HepG2 (cell line): ENCODE measurements around the gene ACBD7. TPM values are rescaled to one million over a fixed set of nuclear protein-coding genes. Genes with fewer than 3 reads are reported as not detected.

ENCODE experiments used
- AHR ChIP-seq: IDR thresholded peaks from 2 replicates; pipeline ENCODE4 v1.6.1; 2018; ENCODE audit warnings: missing genetic modification reagents, missing compliant biosample characterization
- BRD4 ChIP-seq: sonication (generic); formaldehyde crosslinking; IDR thresholded peaks from 2 replicates; pipeline ENCODE4 v1.4.0; 2020; ENCODE audit warnings: missing genetic modification reagents
- BRF2 ChIP-seq: sonication (generic); formaldehyde crosslinking; IDR thresholded peaks from 2 replicates; pipeline ENCODE4 v1.8.1; 2022; ENCODE audit warnings: mild to moderate bottlenecking, missing genetic modification reagents
- IRX3 ChIP-seq: sonication (generic); formaldehyde crosslinking; IDR thresholded peaks from 2 replicates; pipeline ENCODE4 v1.8.1; 2023; ENCODE audit warnings: mild to moderate bottlenecking, low read depth, missing genetic modification reagents, borderline replicate concordance
- MXI1 ChIP-seq: IDR thresholded peaks from 3 replicates; pipeline ENCODE4 v1.6.1; 2012; ENCODE audit warnings: low read depth, low read length, inconsistent platforms, borderline replicate concordance
- NCOR1 ChIP-seq: fragments of 200-600 bp; sonication (generic); IDR thresholded peaks from 2 replicates; pipeline ENCODE4 v1.7.0; 2017; ENCODE audit warnings: antibody characterized with exemption, low read length, borderline replicate concordance
- PLRG1 ChIP-seq: fragments of 450-650 bp; conservative IDR thresholded peaks from 2 replicates; pipeline ENCODE4 v1.6.1; 2016
- SAP130 ChIP-seq: IDR thresholded peaks from 2 replicates; pipeline ENCODE4 v1.6.1; 2016; ENCODE audit warnings: low read depth
- SOX6 ChIP-seq, 2 experiments: fragments of 450-650 bp in 1 of 2; sonication (generic) in 1 of 2; formaldehyde crosslinking in 1 of 2; IDR thresholded peaks; 2 replicates each; pipeline versions ENCODE4 v1.4.0 to v1.6.1; 2017 to 2020; ENCODE audit warnings: antibody characterized with exemption in 1 of 2, mild to moderate bottlenecking in 1 of 2, missing genetic modification reagents in 1 of 2
- TOPORS ChIP-seq: sonication (generic); formaldehyde crosslinking; IDR thresholded peaks from 2 replicates; pipeline ENCODE4 v1.8.0; 2023; ENCODE audit warnings: mild to moderate bottlenecking, missing genetic modification reagents
- U2AF1 ChIP-seq: fragments of 200-400 bp; formaldehyde crosslinking; optimal IDR thresholded peaks from 2 replicates; pipeline ENCODE3; 2017; ENCODE audit warnings: mild to moderate bottlenecking, low read depth, low read length
- ZNF513 ChIP-seq: sonication (generic); formaldehyde crosslinking; conservative IDR thresholded peaks from 2 replicates; pipeline ENCODE4 v1.5.0; 2020; ENCODE audit warnings: missing genetic modification reagents
- ZNF652 ChIP-seq: IDR thresholded peaks from 2 replicates; pipeline ENCODE4 v1.6.1; 2016; ENCODE audit warnings: low read depth, borderline replicate concordance
- ZNF720 ChIP-seq: sonication (generic); formaldehyde crosslinking; IDR thresholded peaks from 2 replicates; pipeline ENCODE4 v1.4.0; 2020; ENCODE audit warnings: missing genetic modification reagents
- ZNF773 ChIP-seq: sonication (generic); formaldehyde crosslinking; IDR thresholded peaks from 2 replicates; pipeline ENCODE4 v1.4.0; 2020; ENCODE audit warnings: missing genetic modification reagents, borderline replicate concordance
- ZNF780A ChIP-seq: sonication (generic); formaldehyde crosslinking; IDR thresholded peaks from 2 replicates; pipeline ENCODE4 v1.8.0; 2022; ENCODE audit warnings: mild to moderate bottlenecking, missing genetic modification reagents, moderate library complexity
- ZNF83 ChIP-seq: sonication (generic); formaldehyde crosslinking; IDR thresholded peaks from 2 replicates; pipeline ENCODE4 v1.4.0; 2020; ENCODE audit warnings: missing genetic modification reagents, mild to moderate bottlenecking, borderline replicate concordance
- polyA plus RNA-seq, 8 experiments: library from polyadenylated mRNA; depleted of rRNA in 3 of 8; stranded (reverse) in 7 of 8; unstranded in 1 of 8; fragments of >200 nt; fragmentation: Illumina TruSeq in 4 of 8; extraction: Trizol in 4 of 8; gene quantifications; 2 replicates each; pipeline versions ENCODE4 v1.2.1 to v1.2.3, GENCODE V29; 2011 to 2016; ENCODE audit warnings: low read depth in 4 of 8, missing spikeins in 1 of 8, mixed read lengths in 1 of 8; ENCODE audit not compliant: insufficient read depth in 1 of 8
- total RNA-seq, 5 experiments: library from RNA; depleted of rRNA; stranded (reverse); fragments of >200 nt; fragmentation: Illumina TruSeq; extraction: Trizol; gene quantifications; 2 replicates each; pipeline ENCODE4 v1.2.3, GENCODE V29; 2016; ENCODE audit warnings: low read depth in 1 of 5
- TF ChIP-seq, protein P1 (sequence below): sonication (generic); formaldehyde crosslinking; IDR thresholded peaks from 2 replicates; pipeline ENCODE4 v1.4.0; 2020; ENCODE audit warnings: missing genetic modification reagents
- TF ChIP-seq, protein P2 (sequence below), 2 experiments: sonication (generic) in 1 of 2; formaldehyde crosslinking in 1 of 2; IDR thresholded peaks; 2 replicates each; pipeline versions ENCODE4 v1.5.1 to v1.6.1; 2011 to 2020; ENCODE audit warnings: borderline replicate concordance in 1 of 2, low read depth in 1 of 2, low read length in 1 of 2, mild to moderate bottlenecking in 1 of 2, missing genetic modification reagents in 1 of 2, moderate library complexity in 1 of 2

Gene ACBD7
- total and polyA plus RNA-seq, 2 of the 13 experiments (the other 11 are each of a cell fraction or from before 2014, with no cell fraction given), result 1.4 to 2.6 TPM

GRCh38 chr10:15106352-15107013 lies 17.9 kb upstream of the ACBD7 start (continued):
- TF ChIP-seq, protein P1, sequence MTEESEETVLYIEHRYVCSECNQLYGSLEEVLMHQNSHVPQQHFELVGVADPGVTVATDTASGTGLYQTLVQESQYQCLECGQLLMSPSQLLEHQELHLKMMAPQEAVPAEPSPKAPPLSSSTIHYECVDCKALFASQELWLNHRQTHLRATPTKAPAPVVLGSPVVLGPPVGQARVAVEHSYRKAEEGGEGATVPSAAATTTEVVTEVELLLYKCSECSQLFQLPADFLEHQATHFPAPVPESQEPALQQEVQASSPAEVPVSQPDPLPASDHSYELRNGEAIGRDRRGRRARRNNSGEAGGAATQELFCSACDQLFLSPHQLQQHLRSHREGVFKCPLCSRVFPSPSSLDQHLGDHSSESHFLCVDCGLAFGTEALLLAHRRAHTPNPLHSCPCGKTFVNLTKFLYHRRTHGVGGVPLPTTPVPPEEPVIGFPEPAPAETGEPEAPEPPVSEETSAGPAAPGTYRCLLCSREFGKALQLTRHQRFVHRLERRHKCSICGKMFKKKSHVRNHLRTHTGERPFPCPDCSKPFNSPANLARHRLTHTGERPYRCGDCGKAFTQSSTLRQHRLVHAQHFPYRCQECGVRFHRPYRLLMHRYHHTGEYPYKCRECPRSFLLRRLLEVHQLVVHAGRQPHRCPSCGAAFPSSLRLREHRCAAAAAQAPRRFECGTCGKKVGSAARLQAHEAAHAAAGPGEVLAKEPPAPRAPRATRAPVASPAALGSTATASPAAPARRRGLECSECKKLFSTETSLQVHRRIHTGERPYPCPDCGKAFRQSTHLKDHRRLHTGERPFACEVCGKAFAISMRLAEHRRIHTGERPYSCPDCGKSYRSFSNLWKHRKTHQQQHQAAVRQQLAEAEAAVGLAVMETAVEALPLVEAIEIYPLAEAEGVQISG (CRISPR knock-in tag), result 0 out of 2 replicates have a peak, but pooled peaks have one; percentile 21
- TF ChIP-seq PLRG1 (no peak), ZNF652 (CRISPR knock-in tag) (peak; percentile 39; the same call in 1 of the 2 replicates), IRX3 (CRISPR knock-in tag) (no peak), BRF2 (CRISPR knock-in tag) (no peak), SOX6 (IDR thresholded peaks at IDR 0.05) (no peak), SOX6 (CRISPR knock-in tag; IDR thresholded peaks at IDR 0.05) (no peak), ZNF83 (no peak), ZNF773 (CRISPR knock-in tag) (no peak), BRD4 (no peak), ZNF720 (CRISPR knock-in tag) (no peak), SAP130 (no peak), MXI1 (no peak), ZNF513 (CRISPR knock-in tag) (no peak), TOPORS (CRISPR knock-in tag) (no peak), ZNF780A (no peak), U2AF1 (no peak), NCOR1 (no peak), AHR (no peak)
- TF ChIP-seq, protein P2, sequence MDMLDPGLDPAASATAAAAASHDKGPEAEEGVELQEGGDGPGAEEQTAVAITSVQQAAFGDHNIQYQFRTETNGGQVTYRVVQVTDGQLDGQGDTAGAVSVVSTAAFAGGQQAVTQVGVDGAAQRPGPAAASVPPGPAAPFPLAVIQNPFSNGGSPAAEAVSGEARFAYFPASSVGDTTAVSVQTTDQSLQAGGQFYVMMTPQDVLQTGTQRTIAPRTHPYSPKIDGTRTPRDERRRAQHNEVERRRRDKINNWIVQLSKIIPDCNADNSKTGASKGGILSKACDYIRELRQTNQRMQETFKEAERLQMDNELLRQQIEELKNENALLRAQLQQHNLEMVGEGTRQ (IDR thresholded peaks at IDR 0.05; ENCODE audit: low read depth, low read length), result no peak
- TF ChIP-seq, protein P2 (CRISPR knock-in tag; IDR thresholded peaks at IDR 0.05; ENCODE audit: borderline replicate concordance), result no peak
